Gastroesophageal sphincter (tissue), 3 donors: Measurements from ENCODE around the gene ITGB2.

ENCODE experiments used
- CTCF ChIP-seq, 4 experiments: fragments of 200-600 bp in 2 of 4; fragments of 450-650 bp in 2 of 4; sonication (generic) in 1 of 4; IDR thresholded peaks; one replicate each; pipeline ENCODE4 v1.5.1; 2017 to 2019; ENCODE audit warnings: antibody characterized with exemption in 4 of 4, mild to moderate bottlenecking in 2 of 4, moderate library complexity in 2 of 4
- EP300 ChIP-seq: sonication (generic); formaldehyde crosslinking; IDR thresholded peaks from one replicate; pipeline ENCODE4 v1.6.1; 2017; ENCODE audit warnings: antibody characterized with exemption, mild to moderate bottlenecking
- POLR2A ChIP-seq, 2 donors: fragments of 450-650 bp; IDR thresholded peaks; one replicate each; pipeline ENCODE4 v1.6.1; 2017; ENCODE audit warnings: antibody characterized with exemption in 2 of 2, mild to moderate bottlenecking in 2 of 2, moderate library complexity in 1 of 2
- POLR2AphosphoS5 ChIP-seq: sonication (generic); formaldehyde crosslinking; IDR thresholded peaks from one replicate; pipeline ENCODE4 v1.6.1; 2017; ENCODE audit warnings: antibody characterized with exemption

DNA sequence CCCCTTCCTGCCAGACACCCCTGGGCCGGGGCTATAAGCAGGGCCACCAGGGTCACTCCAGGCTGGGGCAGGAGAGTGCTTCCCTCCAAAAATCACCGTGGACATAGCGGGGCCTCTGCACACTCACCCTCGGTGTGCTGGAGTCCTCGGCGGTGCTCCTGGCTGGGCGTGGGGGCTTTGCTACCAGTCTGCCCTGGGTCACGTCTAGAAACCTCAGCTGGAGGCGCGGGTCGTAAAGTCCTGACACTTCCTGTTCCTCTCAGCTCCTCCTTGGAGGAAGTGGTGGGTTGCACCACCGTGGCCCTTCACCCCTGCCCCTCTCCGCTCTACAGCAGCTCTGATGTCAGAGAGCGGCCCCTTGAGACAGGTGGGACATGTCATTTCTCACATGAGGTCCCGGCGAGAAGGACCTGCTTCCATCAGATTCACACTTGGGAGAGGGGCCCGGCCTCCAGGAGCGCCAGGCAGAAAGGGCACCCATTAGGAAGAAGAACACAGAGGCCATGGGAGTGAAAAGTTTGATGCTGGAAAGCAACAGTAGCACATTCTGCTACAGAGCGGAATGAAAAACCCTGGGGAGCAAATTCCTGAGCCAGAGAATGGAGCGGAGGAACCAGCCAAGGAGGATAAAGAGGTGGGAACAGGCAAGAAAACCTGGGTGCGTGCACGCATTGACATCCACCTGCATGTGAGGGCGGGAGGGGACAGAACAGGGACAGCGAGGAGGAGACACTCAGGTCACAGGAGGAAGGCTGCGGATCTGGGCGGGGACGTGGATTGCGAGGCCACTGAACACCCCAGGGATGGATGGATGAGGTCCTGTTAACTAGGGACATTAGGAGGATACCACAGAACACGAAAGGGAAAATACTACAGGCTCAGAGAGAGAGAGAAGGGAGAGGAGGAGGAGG lies at the start of gene ITGB2:
- no peak for TF ChIP-seq POLR2AphosphoS5
- no peak for TF ChIP-seq CTCF (IDR thresholded peaks at IDR 0.05)
- no peak for TF ChIP-seq POLR2A (IDR thresholded peaks at IDR 0.05)
- no peak for TF ChIP-seq EP300
